HG03469 (cell line): ENCODE results near the gene GRB14.

Experiments
- ATAC-seq: cut with Tn5 transposase; IDR thresholded peaks from one replicate; pipeline ENCODE4 v1.9.1; 2021; ENCODE audit warnings: mild to moderate bottlenecking, moderate library complexity, moderate number of reproducible peaks; ENCODE audit not compliant: unreplicated experiment

Gene GRB14

GRCh38 chr2:164617466-164617865, 3.8 kb downstream of the GRB14 start:
- ATAC-seq: no peak

- no peak for ATAC-seq
These were observed 7.8 kb downstream of the GRB14 start for GRCh38 chr2:164613321-164613982.

GRCh38 chr2:164609790-164610189, 11.5 kb downstream of the GRB14 start:
- ATAC-seq: no peak

GRCh38 chr2:164606557-164606956, 14.7 kb downstream of the GRB14 start:
- no peak for ATAC-seq

GRCh38 chr2:164605295-164605694, 16.0 kb downstream of the GRB14 start:
- no peak for ATAC-seq

- no peak for ATAC-seq
These were observed 20.5 kb downstream of the GRB14 start for GRCh38 chr2:164600763-164601162.

GRCh38 chr2:164599954-164600589, 21.2 kb downstream of the GRB14 start:
- peak; percentile 97 for ATAC-seq

- no peak for ATAC-seq
These were observed 23.3 kb downstream of the GRB14 start for GRCh38 chr2:164597983-164598382.

- no peak for ATAC-seq
These were observed 26.3 kb downstream of the GRB14 start for GRCh38 chr2:164595031-164595430.

- no peak for ATAC-seq
These were observed 27.3 kb downstream of the GRB14 start for GRCh38 chr2:164593959-164594358.

GRCh38 chr2:164593541-164593940, 27.7 kb downstream of the GRB14 start:
- ATAC-seq: no peak

GRCh38 chr2:164589522-164589921, 31.8 kb downstream of the GRB14 start:
- ATAC-seq: no peak

GRCh38 chr2:164581050-164581449, 40.2 kb downstream of the GRB14 start:
- no peak for ATAC-seq

- ATAC-seq: no peak
These were observed 46.4 kb downstream of the GRB14 start for GRCh38 chr2:164574931-164575330.

- no peak for ATAC-seq
These were observed 50.8 kb downstream of the GRB14 start for GRCh38 chr2:164570475-164570874.

GRCh38 chr2:164569378-164569777, 51.9 kb downstream of the GRB14 start:
- no peak for ATAC-seq

GRCh38 chr2:164568317-164568716, 53.0 kb downstream of the GRB14 start:
- no peak for ATAC-seq

GRCh38 chr2:164567335-164567989, 53.8 kb downstream of the GRB14 start:
- ATAC-seq: no peak

GRCh38 chr2:164565359-164565758, 55.9 kb downstream of the GRB14 start:
- ATAC-seq: no peak

GRCh38 chr2:164562666-164563065, 58.6 kb downstream of the GRB14 start:
- ATAC-seq: no peak

- ATAC-seq: no peak
These were observed 59.3 kb downstream of the GRB14 start for GRCh38 chr2:164561991-164562390.

- no peak for ATAC-seq
These were observed 59.9 kb downstream of the GRB14 start for GRCh38 chr2:164561416-164561815.
